GM12874 (cell line): ENCODE data around the gene KCNF1.

Experiments
- TF ChIP-seq, protein P1 (sequence below): IDR thresholded peaks from 2 replicates; pipeline ENCODE4 v1.5.1; 2011; ENCODE audit warnings: low read depth, mild to moderate bottlenecking, control low read depth, low read length, moderate library complexity; ENCODE audit not compliant: insufficient read depth

KCNF1 gene

GRCh38 chr2:10867692-10868420 is 43.9 kb upstream of the KCNF1 start:
- TF ChIP-seq, protein P1, sequence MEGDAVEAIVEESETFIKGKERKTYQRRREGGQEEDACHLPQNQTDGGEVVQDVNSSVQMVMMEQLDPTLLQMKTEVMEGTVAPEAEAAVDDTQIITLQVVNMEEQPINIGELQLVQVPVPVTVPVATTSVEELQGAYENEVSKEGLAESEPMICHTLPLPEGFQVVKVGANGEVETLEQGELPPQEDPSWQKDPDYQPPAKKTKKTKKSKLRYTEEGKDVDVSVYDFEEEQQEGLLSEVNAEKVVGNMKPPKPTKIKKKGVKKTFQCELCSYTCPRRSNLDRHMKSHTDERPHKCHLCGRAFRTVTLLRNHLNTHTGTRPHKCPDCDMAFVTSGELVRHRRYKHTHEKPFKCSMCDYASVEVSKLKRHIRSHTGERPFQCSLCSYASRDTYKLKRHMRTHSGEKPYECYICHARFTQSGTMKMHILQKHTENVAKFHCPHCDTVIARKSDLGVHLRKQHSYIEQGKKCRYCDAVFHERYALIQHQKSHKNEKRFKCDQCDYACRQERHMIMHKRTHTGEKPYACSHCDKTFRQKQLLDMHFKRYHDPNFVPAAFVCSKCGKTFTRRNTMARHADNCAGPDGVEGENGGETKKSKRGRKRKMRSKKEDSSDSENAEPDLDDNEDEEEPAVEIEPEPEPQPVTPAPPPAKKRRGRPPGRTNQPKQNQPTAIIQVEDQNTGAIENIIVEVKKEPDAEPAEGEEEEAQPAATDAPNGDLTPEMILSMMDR, result no peak

DNA sequence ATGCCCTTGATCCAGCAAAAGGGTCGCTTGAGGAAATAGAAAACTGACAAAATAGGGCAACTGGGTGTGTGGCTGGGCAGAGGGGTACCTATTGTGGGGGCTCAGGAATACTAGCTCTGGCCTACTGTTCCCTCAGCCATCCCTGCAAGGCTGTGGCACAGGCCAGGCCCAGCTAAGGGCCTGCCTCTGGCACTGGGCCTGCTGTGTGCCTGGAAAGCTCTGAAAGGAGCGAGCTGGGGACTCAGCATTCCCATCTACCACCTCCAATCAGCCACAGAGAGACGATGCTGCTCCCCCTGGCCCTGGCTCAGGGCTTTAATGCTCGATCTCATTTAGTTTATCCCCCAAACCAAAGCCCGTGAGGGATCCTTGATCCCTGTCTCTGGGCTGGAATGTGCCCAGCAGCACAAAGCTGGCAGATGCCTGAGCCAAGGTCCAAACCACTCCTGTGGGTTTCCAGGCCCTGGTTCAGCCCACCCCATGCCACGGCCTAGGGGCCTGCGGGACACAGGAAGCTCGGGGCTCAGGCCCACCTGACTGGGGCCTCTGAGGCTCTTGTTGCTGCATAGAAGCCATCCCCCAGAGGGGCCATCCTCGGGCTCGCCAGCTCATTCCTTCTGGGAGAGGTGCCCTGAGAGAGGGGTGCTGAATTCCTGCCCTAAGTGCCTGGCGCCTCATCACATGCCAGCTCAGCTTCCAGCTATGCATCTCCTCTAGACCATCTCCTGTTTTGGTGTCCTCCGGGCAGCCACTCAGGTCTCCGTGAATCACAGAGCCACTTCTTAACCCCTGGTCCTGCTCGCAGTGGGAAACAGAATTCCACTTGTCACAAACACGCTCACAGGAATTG is 43.0 kb upstream of the KCNF1 start:
- TF ChIP-seq, protein P1, result no peak

GRCh38 chr2:10871978-10872377 is 39.8 kb upstream of the KCNF1 start:
- TF ChIP-seq, protein P1, result no peak

GRCh38 chr2:10873171-10873570 is 38.6 kb upstream of the KCNF1 start:
- TF ChIP-seq, protein P1, result no peak

DNA sequence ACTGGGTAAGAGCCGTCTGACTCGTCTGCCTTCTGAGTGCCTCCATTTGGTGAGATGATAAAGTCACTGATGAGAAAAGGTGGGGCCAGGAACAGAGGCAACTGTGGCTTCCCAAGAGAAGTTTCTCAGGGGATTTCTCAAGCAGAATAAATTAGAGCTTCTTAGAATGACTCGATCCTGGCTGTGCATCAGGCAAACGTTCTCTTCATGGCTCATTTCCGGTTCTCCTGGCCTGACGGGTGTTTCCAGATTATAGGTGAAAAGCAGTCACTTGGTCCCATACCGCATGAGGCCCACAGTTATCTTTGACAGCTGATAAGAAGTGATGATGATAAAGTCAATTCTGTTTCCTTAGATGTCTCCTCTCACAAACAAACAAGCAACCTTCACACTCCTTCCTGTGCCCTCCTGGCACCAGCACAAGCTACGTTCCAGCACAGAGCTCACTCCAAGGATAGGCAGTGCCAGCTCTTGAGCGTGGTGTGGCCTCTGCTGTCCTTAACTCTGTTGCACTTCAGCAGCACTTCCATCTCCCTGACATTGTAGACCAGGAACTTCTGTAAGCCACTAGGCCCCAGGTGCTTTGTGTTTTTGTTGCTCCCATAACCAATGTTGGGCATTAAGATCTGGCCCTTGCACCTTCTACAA is 37.8 kb upstream of the KCNF1 start:
- TF ChIP-seq, protein P1, result no peak

DNA sequence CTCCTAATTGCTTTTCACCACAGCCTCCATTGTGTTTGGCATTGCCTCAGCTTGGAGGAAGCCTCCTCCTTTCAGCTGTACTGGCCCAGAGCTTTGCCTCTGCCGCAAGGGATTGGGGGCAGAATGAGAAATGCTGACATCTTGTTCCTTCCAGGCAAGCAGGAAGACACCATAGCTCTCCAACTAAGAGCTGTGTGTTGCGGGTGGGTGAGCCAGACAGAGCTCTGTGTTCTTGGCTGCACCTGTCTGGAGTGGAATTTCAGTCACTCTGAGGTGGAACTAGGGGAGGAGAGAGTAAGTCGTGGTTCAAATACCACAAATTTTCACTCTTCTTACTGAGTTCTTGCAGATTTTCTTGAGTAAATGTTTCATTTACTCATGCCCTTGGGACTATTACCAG is 36.6 kb upstream of the KCNF1 start:
- TF ChIP-seq, protein P1, result no peak

DNA sequence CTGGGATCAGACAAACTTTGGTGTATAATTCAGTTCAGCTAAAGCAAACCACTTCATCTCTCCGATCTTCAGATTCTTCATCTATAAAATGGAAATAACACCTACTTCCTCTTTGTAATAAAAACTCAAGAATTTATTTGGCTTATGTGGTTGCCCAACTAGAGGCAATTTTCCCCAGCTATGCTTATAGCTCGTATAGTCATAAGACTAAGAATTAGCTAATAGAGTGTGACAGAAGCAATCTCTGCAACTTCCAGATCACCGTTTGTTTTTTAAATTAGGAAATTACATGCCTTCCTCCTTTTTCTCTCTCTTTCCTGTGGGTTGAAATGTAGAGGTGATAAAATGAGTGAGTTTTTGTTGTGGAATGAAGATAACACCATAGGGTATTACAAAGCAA is 35.3 kb upstream of the KCNF1 start:
- TF ChIP-seq, protein P1, result no peak
